ENCODE results near the gene BLNK.

BLNK gene

GRCh38 chr10:96255549-96256333, 15.6 kb downstream of the BLNK start:
- DNase-seq (ENCODE audit: low read depth), result no peak
- no peak overlapping the region for H3K4me3 ChIP-seq (ENCODE audit: low read depth, low read length)
- no peak for TF ChIP-seq CTCF (IDR thresholded peaks at IDR 0.05; ENCODE audit: low read depth, low read length, missing control alignments)

GRCh38 chr10:96254976-96255375, 16.4 kb downstream of the BLNK start:
- DNase-seq (ENCODE audit: low read depth), result no peak
- H3K4me3 ChIP-seq (ENCODE audit: low read depth, low read length), result no peak overlapping the region
- TF ChIP-seq CTCF (IDR thresholded peaks at IDR 0.05; ENCODE audit: low read depth, low read length, missing control alignments), result no peak

- no peak for TF ChIP-seq CTCF (IDR thresholded peaks at IDR 0.05; ENCODE audit: low read depth, low read length, missing control alignments)
- no peak for DNase-seq (ENCODE audit: low read depth)
- no peak overlapping the region for H3K4me3 ChIP-seq (ENCODE audit: low read depth, low read length)
Observed at GRCh38 chr10:96252730-96253129, 18.6 kb downstream of the BLNK start.

- no peak for DNase-seq (ENCODE audit: low read depth)
- no peak overlapping the region for H3K4me3 ChIP-seq (ENCODE audit: low read depth, low read length)
- TF ChIP-seq CTCF (IDR thresholded peaks at IDR 0.05; ENCODE audit: low read depth, low read length, missing control alignments), result no peak
Observed at GRCh38 chr10:96250349-96250748, 21.0 kb downstream of the BLNK start.

- H3K4me3 ChIP-seq (ENCODE audit: low read depth, low read length), result no peak overlapping the region
- no peak for DNase-seq (ENCODE audit: low read depth)
- no peak for TF ChIP-seq CTCF (IDR thresholded peaks at IDR 0.05; ENCODE audit: low read depth, low read length, missing control alignments)
Observed at GRCh38 chr10:96249264-96249663, 22.1 kb downstream of the BLNK start.

- peak; percentile 81 for DNase-seq (ENCODE audit: low read depth)
- no peak overlapping the region for H3K4me3 ChIP-seq (ENCODE audit: low read depth, low read length)
- TF ChIP-seq CTCF (IDR thresholded peaks at IDR 0.05; ENCODE audit: low read depth, low read length, missing control alignments), result no peak
Observed at GRCh38 chr10:96244354-96244753, 27.0 kb downstream of the BLNK start.

GRCh38 chr10:96243296-96243695, 28.1 kb downstream of the BLNK start:
- TF ChIP-seq CTCF (IDR thresholded peaks at IDR 0.05; ENCODE audit: low read depth, low read length, missing control alignments), result no peak
- H3K4me3 ChIP-seq (ENCODE audit: low read depth, low read length), result no peak overlapping the region
- DNase-seq (ENCODE audit: low read depth), result no peak

Data from GM12864 (cell line).